GM23338 (cell line): ENCODE measurements around the gene IFI6. TPM values are rescaled to one million over a fixed set of nuclear protein-coding genes. Genes with fewer than 3 reads are reported as not detected.

Experiments used
- ATAC-seq: fragments of 200-7000 bp; cut with Tn5 transposase; 3 replicates; pipeline ENCODE4 v1.9.1; 2020
- DNase-seq: peaks from one replicate; pipeline ENCODE4 v3.0.0-alpha.2; 2015; ENCODE audit warnings: low spot score
- H2AFZ ChIP-seq: fragments of 200-600 bp; sonication (generic); 2 replicates; pipeline ENCODE4 v1.8.0; 2016; ENCODE audit warnings: antibody characterized with exemption, mild to moderate bottlenecking, moderate library complexity
- H3F3A ChIP-seq: fragments of 200-600 bp; sonication (generic); replicated peaks from 2 replicates; pipeline ENCODE4 v1.8.0; 2017; ENCODE audit warnings: antibody characterized with exemption, mixed run types, low read depth
- H3K27ac ChIP-seq: fragments of 200-600 bp; sonication (generic); 2 replicates; pipeline ENCODE4 v1.6.1; 2016; ENCODE audit warnings: low read depth
- H3K27me3 ChIP-seq: fragments of 200-600 bp; sonication (generic); 2 replicates; pipeline ENCODE4 v1.8.0; 2016; ENCODE audit warnings: mild to moderate bottlenecking, mixed run types, moderate library complexity; ENCODE audit not compliant: insufficient read depth
- H3K36me3 ChIP-seq: fragments of 200-600 bp; sonication (generic); 2 replicates; pipeline ENCODE4 v1.8.0; 2016; ENCODE audit warnings: mild to moderate bottlenecking; ENCODE audit not compliant: insufficient read depth
- H3K4me1 ChIP-seq: fragments of 200-600 bp; sonication (generic); 2 replicates; pipeline ENCODE4 v1.8.0; 2016; ENCODE audit warnings: mild to moderate bottlenecking, moderate library complexity; ENCODE audit not compliant: insufficient read depth
- H3K4me2 ChIP-seq: fragments of 200-600 bp; sonication (generic); 2 replicates; pipeline ENCODE4 v1.7.1; 2017; ENCODE audit warnings: mixed run types
- H3K4me3 ChIP-seq: fragments of 200-600 bp; sonication (generic); 2 replicates; pipeline ENCODE4 v1.6.1; 2016; ENCODE audit warnings: mixed run types
- H3K79me2 ChIP-seq: fragments of 200-600 bp; sonication (generic); replicated peaks from 2 replicates; pipeline ENCODE4 v1.8.0; 2017; ENCODE audit warnings: mild to moderate bottlenecking; ENCODE audit not compliant: insufficient read depth
- H3K9me2 ChIP-seq: fragments of 200-600 bp; sonication (generic); 2 replicates; pipeline ENCODE4 v1.8.0; 2017; ENCODE audit not compliant: insufficient read depth
- H4K20me1 ChIP-seq: fragments of 200-600 bp; sonication (generic); replicated peaks from 2 replicates; pipeline ENCODE4 v1.8.0; 2017; ENCODE audit warnings: mild to moderate bottlenecking; ENCODE audit not compliant: insufficient read depth
- H3K27ac Mint-ChIP-seq: 2 replicates; pipeline ENCODE4 v1.8.0; 2020; ENCODE audit warnings: inconsistent platforms, mild to moderate bottlenecking, moderate library complexity, mixed read lengths
- H3K27me3 Mint-ChIP-seq: 3 replicates; pipeline ENCODE4 v1.8.0; 2022; ENCODE audit warnings: low read depth, mild to moderate bottlenecking, moderate library complexity, mixed read lengths, inconsistent platforms; ENCODE audit not compliant: insufficient read depth, poor library complexity
- H3K36me3 Mint-ChIP-seq: 3 replicates; pipeline ENCODE4 v1.8.0; 2021; ENCODE audit warnings: low read depth, mild to moderate bottlenecking, inconsistent platforms, moderate library complexity, mixed read lengths
- H3K4me1 Mint-ChIP-seq: 3 replicates; pipeline ENCODE4 v1.8.0; 2020; ENCODE audit warnings: mild to moderate bottlenecking, inconsistent platforms, mixed read lengths
- H3K4me3 Mint-ChIP-seq: 3 replicates; pipeline ENCODE4 v1.8.0; 2021; ENCODE audit warnings: moderate library complexity, mild to moderate bottlenecking, inconsistent platforms, mixed read lengths
- H3K9me3 Mint-ChIP-seq: 3 replicates; pipeline ENCODE4 v1.8.0; 2020; ENCODE audit warnings: moderate library complexity, mild to moderate bottlenecking, inconsistent platforms, mixed read lengths
- CREB1 ChIP-seq: fragments of 250-450 bp; sonication (Bioruptor Pico); IDR thresholded peaks from 2 replicates; pipeline ENCODE4 v1.5.0; 2020; ENCODE audit warnings: low read depth, mild to moderate bottlenecking, moderate library complexity
- ETS1 ChIP-seq: IDR thresholded peaks from 2 replicates; pipeline ENCODE4 v1.6.1; 2016; ENCODE audit warnings: antibody characterized with exemption
- EZH2 ChIP-seq: fragments of 200-600 bp; sonication (generic); IDR thresholded peaks from one replicate; pipeline ENCODE4 v1.8.0; 2017; ENCODE audit warnings: antibody characterized with exemption, mild to moderate bottlenecking, low read depth; ENCODE audit not compliant: unreplicated experiment
- EZH2phosphoT487 ChIP-seq: fragments of 200-600 bp; sonication (generic); IDR thresholded peaks from one replicate; pipeline ENCODE4 v1.8.1; 2018; ENCODE audit warnings: antibody characterized with exemption; ENCODE audit not compliant: unreplicated experiment
- JUNB ChIP-seq: IDR thresholded peaks from one replicate; pipeline ENCODE4 v1.6.1; 2016; ENCODE audit warnings: antibody characterized with exemption; ENCODE audit not compliant: unreplicated experiment
- STAT1 ChIP-seq: IDR thresholded peaks from one replicate; pipeline ENCODE4 v1.6.1; 2016; ENCODE audit warnings: antibody characterized with exemption; ENCODE audit not compliant: unreplicated experiment
- ZNF114 ChIP-seq: fragments of 250-450 bp; sonication (Bioruptor Pico); IDR thresholded peaks from 2 replicates; pipeline ENCODE4 v1.5.0; 2020; ENCODE audit warnings: mild to moderate bottlenecking, moderate library complexity
- ZNF331 ChIP-seq: fragments of 250-450 bp; sonication (Bioruptor Pico); IDR thresholded peaks from 2 replicates; pipeline ENCODE4 v1.5.0; 2020; ENCODE audit warnings: low read depth, mild to moderate bottlenecking, moderate library complexity
- ZNF462 ChIP-seq: fragments of 250-450 bp; sonication (Bioruptor Pico); IDR thresholded peaks from 2 replicates; pipeline ENCODE4 v1.5.0; 2020; ENCODE audit warnings: mild to moderate bottlenecking, moderate library complexity
- polyA plus RNA-seq: library from polyadenylated mRNA; unstranded; fragments of >200 nt; fragmentation: Nextera tagmentation; extraction: Ambion mirVana; gene quantifications from 2 replicates; pipeline ENCODE4 v1.2.1, GENCODE V29; 2016
- total RNA-seq: library from RNA; depleted of rRNA; stranded (reverse); fragments of >200 nt; shearing (Covaris generic); gene quantifications from 2 replicates; pipeline ENCODE4 v1.2.3, GENCODE V29; 2014
- TF ChIP-seq, protein P1 (sequence below): IDR thresholded peaks from one replicate; pipeline ENCODE4 v1.6.1; 2018; ENCODE audit warnings: antibody characterized with exemption; ENCODE audit not compliant: unreplicated experiment
- TF ChIP-seq, protein P2 (sequence below), 2 experiments: fragments of 200-600 bp in 1 of 2; sonication (generic) in 1 of 2; conservative IDR thresholded peaks; 2 replicates each; pipeline versions ENCODE4 v1.5.1 to v1.6.1; 2016 to 2017; ENCODE audit warnings: antibody characterized with exemption in 2 of 2, low read depth in 2 of 2, mild to moderate bottlenecking in 2 of 2, moderate library complexity in 1 of 2

Gene IFI6
- total and polyA plus RNA-seq, 2 experiments from 2014 or later = 6.3 to 16.0 TPM

- TF ChIP-seq, protein P1, sequence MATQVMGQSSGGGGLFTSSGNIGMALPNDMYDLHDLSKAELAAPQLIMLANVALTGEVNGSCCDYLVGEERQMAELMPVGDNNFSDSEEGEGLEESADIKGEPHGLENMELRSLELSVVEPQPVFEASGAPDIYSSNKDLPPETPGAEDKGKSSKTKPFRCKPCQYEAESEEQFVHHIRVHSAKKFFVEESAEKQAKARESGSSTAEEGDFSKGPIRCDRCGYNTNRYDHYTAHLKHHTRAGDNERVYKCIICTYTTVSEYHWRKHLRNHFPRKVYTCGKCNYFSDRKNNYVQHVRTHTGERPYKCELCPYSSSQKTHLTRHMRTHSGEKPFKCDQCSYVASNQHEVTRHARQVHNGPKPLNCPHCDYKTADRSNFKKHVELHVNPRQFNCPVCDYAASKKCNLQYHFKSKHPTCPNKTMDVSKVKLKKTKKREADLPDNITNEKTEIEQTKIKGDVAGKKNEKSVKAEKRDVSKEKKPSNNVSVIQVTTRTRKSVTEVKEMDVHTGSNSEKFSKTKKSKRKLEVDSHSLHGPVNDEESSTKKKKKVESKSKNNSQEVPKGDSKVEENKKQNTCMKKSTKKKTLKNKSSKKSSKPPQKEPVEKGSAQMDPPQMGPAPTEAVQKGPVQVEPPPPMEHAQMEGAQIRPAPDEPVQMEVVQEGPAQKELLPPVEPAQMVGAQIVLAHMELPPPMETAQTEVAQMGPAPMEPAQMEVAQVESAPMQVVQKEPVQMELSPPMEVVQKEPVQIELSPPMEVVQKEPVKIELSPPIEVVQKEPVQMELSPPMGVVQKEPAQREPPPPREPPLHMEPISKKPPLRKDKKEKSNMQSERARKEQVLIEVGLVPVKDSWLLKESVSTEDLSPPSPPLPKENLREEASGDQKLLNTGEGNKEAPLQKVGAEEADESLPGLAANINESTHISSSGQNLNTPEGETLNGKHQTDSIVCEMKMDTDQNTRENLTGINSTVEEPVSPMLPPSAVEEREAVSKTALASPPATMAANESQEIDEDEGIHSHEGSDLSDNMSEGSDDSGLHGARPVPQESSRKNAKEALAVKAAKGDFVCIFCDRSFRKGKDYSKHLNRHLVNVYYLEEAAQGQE = no peak
- TF ChIP-seq STAT1 = no peak
- TF ChIP-seq CREB1 (CRISPR knock-in tag) = no peak
- TF ChIP-seq JUNB = no peak
- TF ChIP-seq ZNF114 (CRISPR knock-in tag) = no peak
- TF ChIP-seq EZH2 = no peak
These were observed 10.4 kb downstream of the IFI6 start (continued) for GRCh38 chr1:27661412-27662075.

DNA sequence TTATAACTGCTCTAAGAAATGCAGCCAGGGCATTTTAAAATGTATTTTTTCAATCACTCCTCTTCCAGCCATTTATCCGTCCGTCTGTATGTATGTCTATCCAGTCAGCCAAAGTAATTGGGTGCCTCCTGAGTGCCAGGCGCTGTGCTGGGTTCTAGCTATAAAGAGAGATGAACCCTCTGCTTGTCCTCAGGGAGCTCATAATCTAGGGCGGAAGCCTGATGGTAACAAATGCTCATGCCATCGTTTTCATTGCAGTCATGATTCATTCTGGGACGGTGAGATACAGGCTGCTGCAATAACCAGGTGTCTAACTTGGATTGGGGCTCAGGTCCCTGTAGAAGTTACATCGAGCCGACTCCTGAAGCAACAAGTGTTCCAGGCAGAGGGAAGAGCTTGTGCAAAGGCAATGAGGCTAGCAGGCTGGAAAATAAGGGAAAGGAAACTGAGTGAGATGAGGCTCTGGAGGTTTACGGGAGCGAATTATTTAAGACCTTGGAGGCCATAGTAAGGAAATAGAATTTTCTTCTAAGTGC is 11.6 kb downstream of the IFI6 start:
- H3K27me3 Mint-ChIP-seq = peaks cover 18% of the 10 kb centered on the region
- peak overlapping the region; percentile 62 for H3K4me3 Mint-ChIP-seq
- ATAC-seq (no peak), DNase-seq (no peak)
- no peaks in the 10 kb centered on the region; the same call in 2 of the 3 replicates for H3K36me3 Mint-ChIP-seq
- H3K9me3 Mint-ChIP-seq = no peaks in the 10 kb centered on the region
- H2AFZ ChIP-seq = peak overlapping the region; percentile 4; the same call in 1 of the 2 replicates
- H4K20me1 ChIP-seq = no peaks in the 10 kb centered on the region
- H3K4me1 Mint-ChIP-seq = peaks cover 39% of the 10 kb centered on the region
- H3K27me3 ChIP-seq = peaks cover 8% of the 10 kb centered on the region; the same call in 1 of the 2 replicates
- no peaks in the 10 kb centered on the region for H3K79me2 ChIP-seq
- H3K27ac ChIP-seq = no peak overlapping the region
- no peaks in the 10 kb centered on the region for H3K36me3 ChIP-seq
- H3K27ac Mint-ChIP-seq = no peak overlapping the region
- H3K4me3 ChIP-seq = peak overlapping the region; percentile 61
- H3K4me2 ChIP-seq = peak overlapping the region; percentile 43
- TF ChIP-seq ZNF462 (no peak), STAT1 (no peak), EZH2phosphoT487 (no peak), ZNF331 (CRISPR knock-in tag) (no peak), ZNF114 (CRISPR knock-in tag) (no peak), CREB1 (CRISPR knock-in tag) (no peak), EZH2 (no peak), ETS1 (no peak)
- TF ChIP-seq, protein P2, sequence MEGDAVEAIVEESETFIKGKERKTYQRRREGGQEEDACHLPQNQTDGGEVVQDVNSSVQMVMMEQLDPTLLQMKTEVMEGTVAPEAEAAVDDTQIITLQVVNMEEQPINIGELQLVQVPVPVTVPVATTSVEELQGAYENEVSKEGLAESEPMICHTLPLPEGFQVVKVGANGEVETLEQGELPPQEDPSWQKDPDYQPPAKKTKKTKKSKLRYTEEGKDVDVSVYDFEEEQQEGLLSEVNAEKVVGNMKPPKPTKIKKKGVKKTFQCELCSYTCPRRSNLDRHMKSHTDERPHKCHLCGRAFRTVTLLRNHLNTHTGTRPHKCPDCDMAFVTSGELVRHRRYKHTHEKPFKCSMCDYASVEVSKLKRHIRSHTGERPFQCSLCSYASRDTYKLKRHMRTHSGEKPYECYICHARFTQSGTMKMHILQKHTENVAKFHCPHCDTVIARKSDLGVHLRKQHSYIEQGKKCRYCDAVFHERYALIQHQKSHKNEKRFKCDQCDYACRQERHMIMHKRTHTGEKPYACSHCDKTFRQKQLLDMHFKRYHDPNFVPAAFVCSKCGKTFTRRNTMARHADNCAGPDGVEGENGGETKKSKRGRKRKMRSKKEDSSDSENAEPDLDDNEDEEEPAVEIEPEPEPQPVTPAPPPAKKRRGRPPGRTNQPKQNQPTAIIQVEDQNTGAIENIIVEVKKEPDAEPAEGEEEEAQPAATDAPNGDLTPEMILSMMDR (conservative IDR thresholded peaks at IDR 0.05; ENCODE audit: low read depth in 2 of 2) = no peak
- 0 out of 2 replicates have a peak, but pooled peaks cover 19% of the 10 kb centered on the region for H3F3A ChIP-seq
- H3K4me1 ChIP-seq = peaks cover 23% of the 10 kb centered on the region
- no peaks in the 10 kb centered on the region for H3K9me2 ChIP-seq
